Activated naive CD4-positive, alpha-beta T cell (primary cell): ENCODE measurements around the gene GFPT1.

ENCODE experiments used
- DNase-seq, 4 experiments: peaks; one replicate each; lab custom pipeline; 2025; lab: John Stamatoyannopoulos, UW

GFPT1 gene

DNA sequence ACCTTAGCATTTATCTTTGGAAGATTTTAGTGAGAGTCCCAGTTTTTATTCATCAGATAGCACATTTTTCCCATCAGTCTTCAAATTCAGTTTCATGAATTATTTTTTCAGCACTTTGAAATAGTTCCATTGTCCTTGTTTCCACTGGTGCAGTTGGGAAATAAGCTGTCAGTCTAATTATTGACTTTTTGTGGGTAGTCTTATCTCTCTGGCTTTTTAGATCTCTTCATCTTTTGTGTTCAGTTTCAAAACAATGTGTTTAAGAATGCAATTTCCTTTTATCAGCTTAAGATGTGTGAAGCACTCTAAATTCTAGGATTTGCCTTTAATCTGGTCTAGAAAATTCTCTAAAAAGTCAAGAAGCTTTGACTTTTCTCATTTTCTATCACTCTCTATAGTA is 70.5 kb downstream of the GFPT1 start:
- no peak for DNase-seq

DNA sequence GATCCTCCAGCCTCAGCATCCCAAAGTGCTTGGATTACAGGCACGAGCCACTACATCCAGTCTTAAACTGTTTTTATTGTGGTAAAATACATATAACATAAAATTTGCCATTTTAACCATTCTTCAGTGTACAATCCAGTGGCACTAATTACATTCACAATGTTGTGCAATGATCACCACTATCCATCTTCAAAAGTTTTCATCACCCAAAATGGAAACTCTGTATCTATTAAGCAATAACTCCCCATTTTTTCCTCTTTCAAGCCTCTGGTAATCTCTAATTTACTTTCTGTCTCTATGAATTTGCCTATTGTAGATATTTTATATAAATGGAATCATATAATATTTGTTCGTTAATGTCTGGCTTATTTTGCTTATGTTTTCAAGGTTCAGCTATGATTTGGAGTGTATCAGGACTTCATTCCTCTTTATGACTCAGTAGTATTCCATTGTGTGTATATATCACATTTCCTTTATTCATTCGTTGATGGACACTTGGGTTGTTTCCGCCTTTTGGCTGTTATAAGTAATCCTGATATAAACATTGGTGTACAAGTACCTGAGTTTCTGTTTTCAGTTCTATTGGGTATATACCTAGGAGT is 71.8 kb downstream of the GFPT1 start:
- no peak for DNase-seq

DNA sequence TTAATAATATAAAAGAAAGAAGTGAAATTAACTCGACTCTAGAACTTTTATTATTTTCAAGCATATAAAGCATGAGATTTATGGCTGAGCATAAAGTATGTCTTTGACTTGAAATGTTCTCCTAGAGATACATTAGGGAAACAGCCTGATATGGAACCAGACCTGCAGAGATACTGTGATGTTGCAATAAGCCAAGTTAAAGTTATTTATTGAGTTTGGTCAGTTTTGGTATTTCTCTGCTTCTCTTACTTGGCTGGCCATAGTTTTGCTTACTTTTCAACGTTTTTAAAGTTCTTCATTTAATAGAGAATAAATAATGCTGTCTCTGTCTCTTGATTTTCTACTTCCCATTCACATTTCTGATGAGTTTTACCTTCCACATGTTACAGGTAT is 76.0 kb downstream of the GFPT1 start:
- no peak for DNase-seq

DNA sequence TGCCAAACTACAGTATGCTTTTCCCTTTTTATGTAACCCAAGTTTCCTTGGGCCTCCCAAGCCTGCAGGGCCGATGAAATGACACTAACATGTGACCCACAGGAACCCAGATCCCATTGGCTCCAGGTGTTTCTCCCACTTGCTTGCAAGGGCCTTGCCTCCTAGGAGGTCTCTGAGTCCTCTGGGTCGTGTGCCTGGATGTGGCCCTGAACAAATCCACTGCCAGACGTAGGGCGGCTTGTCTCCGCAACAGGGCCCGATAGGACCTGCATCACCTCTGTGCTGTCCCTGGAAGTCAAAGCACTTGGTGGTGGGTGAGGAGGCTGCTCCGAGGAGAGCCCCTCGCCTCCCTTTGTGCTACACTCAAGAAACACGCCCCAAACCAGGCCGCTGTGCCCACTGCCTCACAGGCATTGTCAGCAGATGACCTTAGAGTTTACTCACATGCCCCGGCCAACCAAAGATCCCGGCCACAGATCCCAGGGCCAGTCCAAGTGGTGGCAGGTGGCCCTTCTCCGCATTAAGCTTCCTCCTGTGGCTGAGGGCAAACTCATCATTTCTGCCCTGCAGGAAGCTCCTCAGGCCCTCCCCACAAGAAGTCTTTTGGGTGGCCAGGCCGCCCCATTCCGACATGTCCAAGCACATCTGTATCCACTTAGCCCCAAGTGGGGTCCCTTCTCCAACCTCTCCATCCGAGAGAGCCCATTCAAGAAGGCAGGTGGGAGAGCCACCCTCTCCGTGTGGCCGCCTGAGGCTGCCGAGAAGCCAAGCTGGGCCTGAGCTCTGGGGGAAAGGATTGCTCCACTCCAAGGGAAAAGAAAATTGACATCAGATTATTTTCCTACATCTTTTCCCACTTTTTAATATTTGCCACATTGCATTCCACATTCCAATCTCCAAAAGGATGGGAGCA is 76.7 kb downstream of the GFPT1 start:
- no peak for DNase-seq

DNA sequence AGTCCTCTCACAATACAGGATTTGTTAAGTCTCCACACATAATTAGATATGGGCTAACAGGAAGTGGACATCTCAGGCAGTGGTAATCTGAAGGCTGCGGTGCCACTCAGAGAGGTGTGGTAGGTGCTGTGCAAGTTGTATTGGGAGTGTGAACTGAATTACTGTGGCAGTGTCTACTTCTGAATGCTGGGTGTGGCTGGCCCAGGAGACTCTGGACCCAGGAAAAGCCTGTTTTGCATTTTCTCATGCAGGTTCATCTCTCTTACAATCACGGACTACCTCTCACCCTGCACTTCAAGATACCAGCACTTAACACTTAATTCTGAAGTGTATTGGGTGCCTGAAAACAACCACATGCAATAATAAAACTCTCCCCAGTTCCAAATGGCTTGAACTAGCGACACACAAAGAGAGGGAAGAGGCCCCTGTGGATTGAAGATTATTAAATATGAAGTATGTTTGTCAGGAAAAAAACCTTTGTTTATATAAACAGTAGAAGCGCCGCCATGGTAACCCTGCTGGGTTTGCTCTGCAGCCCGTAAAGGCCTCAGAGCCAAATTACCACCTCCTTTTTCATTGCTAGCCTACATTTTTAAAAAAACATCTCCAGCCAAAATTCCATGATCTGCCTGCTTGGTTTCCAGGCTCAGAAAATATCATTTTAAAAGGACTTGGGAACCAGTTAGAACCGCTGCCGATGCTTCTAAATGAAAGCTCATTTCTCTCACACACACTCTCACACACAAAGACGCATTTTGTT is 77.5 kb downstream of the GFPT1 start:
- no peak for DNase-seq

DNA sequence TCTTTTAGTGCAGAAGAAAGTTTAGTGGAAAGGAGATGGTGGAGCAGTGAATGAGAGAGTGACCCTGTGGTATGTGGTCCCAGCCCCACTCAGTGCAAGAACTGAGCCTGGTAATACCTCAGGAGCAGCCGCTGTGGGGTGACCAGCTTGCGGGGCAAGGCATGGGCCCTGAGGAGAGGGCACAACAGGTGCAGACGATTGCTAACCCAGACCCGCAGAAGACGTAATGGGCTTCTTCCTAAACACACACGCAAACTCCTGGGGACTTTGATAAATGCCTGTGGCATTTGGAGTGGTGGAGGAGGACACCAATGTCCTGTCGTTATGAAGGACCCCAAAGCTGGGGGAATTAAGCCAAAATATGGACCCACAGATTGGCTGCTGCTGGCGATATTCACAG is 78.7 kb downstream of the GFPT1 start:
- DNase-seq = no peak

DNA sequence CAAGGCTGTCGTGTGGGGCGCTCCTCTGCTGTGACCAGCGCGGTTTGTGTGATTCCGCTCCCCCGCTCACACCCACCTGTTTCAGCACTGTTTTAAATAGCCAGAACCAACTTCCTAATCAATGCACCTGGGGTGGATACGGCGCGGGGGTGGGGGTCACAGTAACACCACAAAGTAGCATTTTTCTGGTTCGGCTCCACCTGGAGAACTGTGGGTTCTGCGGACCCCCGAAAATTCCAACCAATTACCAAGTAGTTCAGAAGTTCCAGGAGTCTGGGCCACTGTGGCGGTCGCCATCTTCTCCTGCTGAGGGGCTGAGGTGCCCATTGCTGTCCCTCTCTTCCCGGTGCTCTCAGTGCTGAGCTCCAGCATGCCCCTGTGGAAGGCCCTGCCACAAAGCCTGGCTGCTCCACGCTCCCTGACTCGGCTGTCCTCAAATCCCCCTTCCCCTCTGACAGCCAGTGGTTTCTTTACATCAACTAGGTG is 79.4 kb downstream of the GFPT1 start:
- no peak for DNase-seq

DNA sequence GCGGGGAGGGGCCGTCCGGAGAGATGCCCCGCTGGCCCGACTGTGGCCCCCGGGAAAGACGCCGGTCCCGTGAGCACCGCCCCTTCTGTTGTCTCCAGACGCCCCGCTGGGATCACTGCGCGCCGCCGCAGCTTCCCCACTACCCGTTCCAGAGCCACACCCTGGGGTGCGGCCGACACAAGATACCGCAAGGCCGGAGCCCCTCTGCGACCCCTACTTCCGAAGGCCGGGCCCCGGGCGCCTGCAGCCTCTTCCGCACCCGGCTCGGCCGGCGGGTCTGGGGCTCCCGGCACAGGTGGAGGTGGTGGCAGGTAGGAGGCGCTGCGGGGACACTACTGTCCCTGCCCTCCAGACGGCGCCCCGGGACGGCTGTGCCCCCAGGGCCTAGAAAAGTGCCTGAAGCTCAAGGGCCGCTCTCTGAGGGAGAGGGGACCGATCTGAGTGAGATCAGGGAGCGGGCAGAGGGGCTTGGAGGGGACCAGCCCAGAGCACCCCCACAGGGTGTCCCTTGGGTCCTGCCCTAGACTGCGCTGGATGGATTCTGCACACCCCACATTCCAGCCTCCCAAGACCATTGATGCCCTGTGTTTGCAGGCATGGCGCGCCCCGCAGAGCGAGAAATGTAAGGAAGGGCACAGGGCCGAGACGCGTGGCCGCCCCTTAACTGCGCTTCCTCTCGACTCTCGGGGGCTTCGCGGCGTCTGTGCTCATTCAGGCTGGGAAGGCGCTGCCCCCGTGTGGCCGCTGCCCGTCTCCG is 80.0 kb downstream of the GFPT1 start:
- DNase-seq = peak; percentile 7 to 45 (median 20)

DNA sequence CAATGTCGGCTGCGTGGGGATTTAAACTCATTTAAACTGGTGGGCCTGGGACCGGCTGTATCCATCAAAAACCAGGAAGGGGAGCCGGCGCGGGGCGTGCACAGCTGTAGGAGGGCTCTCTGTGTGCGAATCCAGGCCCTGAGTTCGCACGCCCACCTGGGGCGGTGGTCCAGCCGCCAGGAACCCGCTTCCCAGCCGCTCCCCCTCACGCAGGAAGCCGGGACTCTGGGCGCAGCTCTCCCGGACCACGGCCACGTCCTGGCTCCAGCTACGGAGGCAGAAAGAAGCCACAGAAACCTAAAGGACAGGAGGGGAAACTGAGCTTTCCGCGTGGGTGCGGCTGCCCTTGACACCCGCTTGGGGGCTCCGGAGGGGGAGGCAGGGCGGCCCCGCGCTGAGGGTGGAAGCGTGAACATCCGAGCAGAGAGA is 80.6 kb downstream of the GFPT1 start:
- DNase-seq = no peak

DNA sequence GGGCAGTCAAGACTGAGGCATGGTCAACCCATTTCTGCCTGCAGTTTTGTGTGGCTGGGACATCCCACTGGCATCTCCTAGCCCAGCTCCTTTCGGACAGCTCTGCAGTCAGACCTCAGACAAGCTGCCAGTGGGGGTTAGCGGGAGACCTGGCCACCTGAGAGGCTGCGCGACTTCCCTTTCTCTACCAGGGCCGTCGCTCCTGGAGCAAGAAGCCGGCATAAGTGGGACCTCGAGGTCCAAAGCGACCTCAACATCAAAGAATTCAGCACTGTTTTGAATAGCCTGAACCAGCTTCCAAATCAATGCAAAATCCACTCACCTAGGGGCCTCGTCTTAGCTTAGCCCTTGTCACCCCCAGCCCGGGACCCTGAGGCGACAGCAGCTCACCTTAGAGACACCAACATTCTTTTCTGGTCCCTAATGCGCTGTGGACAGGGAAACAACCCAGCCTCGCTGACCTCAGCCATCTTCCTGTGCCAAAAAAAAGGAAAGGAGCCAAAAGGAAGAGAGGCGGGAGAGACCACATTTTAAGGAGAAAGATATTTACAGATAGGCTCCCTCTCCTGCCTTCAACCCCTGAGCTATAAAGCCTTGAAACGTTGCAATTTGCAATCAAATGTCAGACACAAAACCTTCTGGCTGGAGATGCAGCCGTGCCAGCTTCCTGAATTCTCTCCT is 81.2 kb downstream of the GFPT1 start:
- no peak for DNase-seq

DNA sequence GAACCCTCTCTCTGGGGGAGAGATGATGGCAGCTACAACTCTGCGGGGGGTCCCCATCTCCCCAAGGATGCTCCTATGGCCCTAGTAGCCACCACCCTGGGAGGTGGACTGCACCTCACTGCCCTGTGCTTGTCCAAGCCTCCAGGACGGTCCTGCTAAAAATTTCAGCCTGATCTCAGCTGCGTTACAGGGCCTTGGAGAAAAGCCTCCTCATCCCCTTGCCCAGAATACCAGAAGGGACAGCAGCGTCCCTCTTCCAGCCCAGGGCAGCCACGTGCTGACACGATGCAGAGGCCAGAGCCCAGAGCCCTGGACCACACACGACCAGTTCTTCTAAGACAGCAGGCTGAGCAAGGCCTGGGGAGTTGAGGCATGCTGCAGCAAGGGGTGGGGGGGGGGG is 81.9 kb downstream of the GFPT1 start:
- DNase-seq = no peak

DNA sequence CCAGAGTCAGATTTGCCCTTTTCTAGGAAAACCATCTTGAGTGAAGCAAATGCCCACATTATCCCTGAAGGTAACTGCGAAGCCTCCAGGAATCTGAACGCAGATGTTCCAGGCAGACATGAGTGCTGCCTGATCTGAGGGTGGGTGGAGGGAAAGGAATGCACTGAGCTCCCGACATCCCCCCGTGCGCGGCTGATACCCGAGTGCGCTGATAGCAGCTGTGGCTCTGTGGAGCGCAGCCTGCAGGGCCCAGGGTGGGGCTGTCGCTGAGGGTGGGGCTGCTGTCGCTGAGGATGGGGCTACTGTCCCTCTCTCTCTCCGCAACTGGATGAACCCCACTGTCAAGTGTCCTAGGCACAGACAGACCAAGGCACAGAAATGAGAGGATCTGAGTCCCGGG is 82.4 kb downstream of the GFPT1 start:
- DNase-seq = no peak

DNA sequence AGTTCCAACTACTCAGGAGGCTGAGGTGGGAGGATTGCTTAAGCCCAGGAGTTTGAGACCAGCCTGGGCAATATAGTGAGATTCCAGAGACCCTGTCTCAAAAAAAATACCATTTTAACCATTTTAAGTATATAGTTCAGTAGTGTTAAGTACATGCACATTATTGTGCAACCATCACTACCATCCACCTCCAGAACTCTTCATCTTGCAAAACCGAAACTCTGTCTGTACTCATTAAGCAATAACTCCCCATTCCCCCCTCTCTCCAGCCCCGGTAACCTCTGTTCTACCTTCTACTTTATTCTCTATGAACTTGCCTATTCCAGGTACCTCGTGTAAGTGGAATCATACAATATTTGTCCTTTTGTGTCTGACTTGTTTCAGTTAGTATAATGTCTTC is 86.4 kb downstream of the GFPT1 start:
- no peak for DNase-seq

DNA sequence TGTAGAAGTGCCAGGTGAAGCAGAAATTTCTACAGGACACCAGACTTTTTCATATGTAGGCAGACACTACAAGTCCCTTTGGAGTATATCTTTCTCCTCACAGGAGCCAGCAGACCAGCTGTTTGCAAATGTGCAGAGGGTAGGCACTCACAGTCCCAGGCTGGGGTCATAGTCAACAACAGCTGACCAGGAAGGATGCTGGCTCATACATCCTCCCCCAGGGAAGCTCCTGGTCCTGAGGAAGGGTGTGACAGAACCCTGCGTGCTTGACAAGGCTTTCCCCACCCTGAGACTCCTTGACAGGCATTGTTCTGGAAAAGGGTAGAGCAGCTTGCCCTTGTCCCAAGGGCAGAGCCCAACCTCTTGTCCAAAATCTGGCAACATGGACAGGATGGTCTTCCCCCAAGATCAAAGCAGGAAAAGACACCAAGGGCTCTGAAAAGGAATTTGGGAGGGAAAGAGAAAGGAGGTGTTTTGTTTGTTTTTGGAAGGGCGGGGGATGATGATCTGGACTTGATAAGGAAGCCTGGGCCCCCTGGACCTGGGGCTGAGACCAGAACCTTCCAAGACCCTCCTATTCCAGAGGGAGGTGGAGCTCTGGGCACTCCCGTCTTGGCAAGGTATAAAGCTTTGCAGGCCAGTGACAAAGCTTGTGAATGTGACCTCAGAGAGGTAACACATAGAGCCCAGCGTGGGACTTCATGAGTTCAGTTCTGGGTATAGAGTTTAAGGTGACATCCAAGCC is 87.1 kb downstream of the GFPT1 start:
- DNase-seq = no peak

DNA sequence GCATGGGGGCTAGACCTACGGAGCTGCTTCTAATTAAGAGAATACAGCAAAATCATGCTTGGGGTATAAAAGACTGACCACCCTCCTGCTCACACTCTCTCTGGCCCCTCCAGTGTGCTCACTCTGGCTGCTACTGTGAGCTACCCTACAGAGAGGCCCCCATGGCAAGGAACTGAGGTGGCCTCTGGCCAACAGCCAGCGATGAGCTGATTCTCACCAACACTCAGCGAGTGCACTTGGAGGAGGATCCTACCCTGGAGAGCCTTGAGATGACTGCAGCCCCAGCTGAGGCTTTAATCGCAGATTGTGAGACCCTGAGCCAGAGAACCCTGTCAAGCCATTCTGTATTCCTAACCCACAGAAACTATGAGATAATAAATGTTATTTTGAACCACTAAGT is 88.2 kb downstream of the GFPT1 start:
- DNase-seq = no peak

DNA sequence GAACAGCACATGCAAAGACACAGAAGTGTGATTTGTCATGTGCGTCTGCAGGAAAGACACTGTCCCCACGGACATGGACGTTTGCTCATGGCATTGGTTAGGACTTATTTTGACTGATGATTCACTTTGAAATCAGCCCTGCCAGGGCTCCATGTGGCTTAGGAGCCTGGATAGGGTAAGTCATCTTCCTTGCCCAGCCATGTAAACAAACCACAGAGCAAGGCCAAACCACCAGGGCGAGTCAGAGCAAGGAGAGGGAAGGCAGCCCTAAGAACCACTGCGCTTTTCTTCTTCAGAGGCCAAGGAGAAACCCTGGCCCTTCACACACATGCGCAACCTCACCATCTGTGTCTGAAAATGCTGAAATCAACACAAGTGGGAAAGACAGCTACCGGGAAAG is 88.8 kb downstream of the GFPT1 start:
- DNase-seq = no peak

DNA sequence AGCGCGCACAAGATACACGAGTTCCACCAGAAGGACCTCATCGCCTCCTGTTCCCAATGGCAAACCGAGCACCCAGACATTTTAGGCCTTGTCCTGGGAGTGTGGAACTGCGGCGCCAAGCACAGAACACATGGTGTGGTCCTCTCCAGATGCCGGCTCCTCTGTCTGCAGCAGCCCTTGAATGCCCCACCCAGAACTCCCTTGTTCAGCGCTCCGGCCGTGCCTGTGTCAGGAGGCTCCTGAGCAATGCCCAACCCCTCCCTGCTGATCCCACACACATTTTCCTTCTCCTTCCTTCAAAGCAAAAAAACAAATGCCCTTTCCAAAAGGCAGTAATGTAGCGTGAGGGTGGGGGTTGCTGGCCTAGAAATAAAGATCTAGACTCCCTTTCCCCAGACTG is 89.8 kb downstream of the GFPT1 start:
- DNase-seq = no peak

DNA sequence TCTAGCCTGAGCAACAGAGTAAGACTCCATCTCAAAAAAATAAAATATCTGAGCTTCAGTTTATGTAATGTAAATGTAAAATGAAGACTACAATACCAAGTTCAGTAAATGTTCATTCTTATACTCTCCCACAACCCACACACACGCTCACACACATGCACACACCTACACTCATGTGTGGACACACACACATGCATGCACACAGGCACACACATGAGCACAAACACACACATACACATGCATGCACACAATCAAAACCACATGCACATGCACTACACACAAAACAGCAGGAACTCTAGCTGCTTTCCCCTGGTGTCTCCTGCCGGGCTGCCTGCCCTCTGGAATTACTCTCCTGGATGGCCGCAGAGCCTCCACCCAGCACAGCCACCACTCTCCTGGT is 90.6 kb downstream of the GFPT1 start:
- no peak for DNase-seq

DNA sequence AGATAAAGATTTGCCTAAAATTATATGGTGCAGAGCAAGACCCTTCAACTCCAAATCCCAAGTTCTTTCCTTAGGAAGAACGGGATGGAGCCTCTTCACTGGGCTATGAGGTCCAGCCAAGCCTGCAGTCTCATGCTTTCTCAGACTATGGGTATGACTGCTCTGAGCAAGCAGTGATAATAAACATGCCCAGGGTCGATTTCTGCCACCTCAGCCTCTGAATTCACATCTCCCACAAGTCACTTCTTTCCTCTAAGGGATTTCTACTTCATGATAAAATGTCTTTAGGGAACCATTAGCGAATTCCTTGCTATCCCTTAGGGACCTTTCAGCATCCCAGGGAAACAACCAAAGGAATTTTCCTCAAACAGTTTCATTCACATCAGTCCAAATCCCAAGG is 94.8 kb downstream of the GFPT1 start:
- no peak for DNase-seq

DNA sequence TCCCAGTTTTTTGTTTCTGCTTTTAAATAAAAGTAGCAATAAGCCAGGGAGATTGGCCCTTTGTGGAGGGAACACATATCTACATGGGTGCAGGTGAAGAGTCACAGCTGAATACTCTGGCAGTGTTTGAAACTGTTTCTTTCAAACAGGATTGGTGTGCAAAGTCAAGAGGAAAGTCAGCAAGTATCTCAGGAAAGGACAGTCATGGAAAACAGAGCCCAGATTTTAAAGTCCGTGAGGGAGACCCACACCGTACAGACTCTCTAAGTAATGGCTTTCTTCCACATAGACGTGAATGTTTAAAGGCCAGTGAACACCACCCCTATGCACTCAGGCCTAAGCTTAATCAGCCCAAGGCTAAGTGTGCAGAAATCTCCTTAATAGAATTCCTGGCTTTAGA is 95.3 kb downstream of the GFPT1 start:
- no peak for DNase-seq
